Measurements from ENCODE around the gene DNAJA2.

DNAJA2 gene

DNA sequence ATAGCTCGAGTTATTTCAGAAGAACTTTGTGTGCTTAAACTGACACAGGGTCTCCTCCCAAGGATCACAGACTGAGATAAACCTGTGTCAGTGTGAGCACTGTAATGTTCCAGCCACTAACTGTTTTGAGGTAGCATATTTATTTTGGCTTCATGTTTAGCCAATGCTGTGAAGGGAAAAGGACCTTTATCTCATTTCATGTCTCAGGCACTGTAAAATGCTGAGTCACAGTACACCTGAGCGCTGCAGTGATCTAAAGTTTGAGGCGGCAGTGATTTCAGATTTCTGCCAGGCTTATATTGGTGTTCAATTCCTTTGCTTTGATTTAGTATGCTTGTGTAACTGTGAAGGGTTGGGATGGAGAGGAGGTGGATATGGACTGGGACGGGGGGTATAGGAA, 3.1 kb upstream of the DNAJA2 start:
- peaks cover 33% of the 10 kb centered on the region for H3K79me2 ChIP-seq (ENCODE audit: control insufficient read depth, low read length)
- no peak for TF ChIP-seq EZH2phosphoT487 (IDR thresholded peaks at IDR 0.05; ENCODE audit: borderline replicate concordance, low read length)
- TF ChIP-seq, protein P1, sequence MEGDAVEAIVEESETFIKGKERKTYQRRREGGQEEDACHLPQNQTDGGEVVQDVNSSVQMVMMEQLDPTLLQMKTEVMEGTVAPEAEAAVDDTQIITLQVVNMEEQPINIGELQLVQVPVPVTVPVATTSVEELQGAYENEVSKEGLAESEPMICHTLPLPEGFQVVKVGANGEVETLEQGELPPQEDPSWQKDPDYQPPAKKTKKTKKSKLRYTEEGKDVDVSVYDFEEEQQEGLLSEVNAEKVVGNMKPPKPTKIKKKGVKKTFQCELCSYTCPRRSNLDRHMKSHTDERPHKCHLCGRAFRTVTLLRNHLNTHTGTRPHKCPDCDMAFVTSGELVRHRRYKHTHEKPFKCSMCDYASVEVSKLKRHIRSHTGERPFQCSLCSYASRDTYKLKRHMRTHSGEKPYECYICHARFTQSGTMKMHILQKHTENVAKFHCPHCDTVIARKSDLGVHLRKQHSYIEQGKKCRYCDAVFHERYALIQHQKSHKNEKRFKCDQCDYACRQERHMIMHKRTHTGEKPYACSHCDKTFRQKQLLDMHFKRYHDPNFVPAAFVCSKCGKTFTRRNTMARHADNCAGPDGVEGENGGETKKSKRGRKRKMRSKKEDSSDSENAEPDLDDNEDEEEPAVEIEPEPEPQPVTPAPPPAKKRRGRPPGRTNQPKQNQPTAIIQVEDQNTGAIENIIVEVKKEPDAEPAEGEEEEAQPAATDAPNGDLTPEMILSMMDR (IDR thresholded peaks at IDR 0.05; ENCODE audit: low read depth, low read length, poor library complexity, severe bottlenecking) = no peak
- peaks cover 12% of the 10 kb centered on the region for H4K20me1 ChIP-seq (ENCODE audit: control insufficient read depth, insufficient read depth, low read depth, low read length)
- no peak overlapping the region for H3K27ac ChIP-seq (ENCODE audit: low read depth, low read length)
- H3K9me3 ChIP-seq (ENCODE audit: control insufficient read depth, insufficient read depth, low read length) = no peaks in the 10 kb centered on the region
- peaks cover 5% of the 10 kb centered on the region; the same call in 1 of the 2 replicates for H3F3A ChIP-seq (ENCODE audit: control insufficient read depth, insufficient read depth)
- H3K27me3 ChIP-seq (ENCODE audit: control insufficient read depth, low read length) = no peaks in the 10 kb centered on the region
- peaks cover 26% of the 10 kb centered on the region for H3K4me1 ChIP-seq (ENCODE audit: control insufficient read depth, low read length)
- H3K36me3 ChIP-seq (ENCODE audit: control insufficient read depth, low read length) = peaks cover 17% of the 10 kb centered on the region
- no peak overlapping the region for H3K4me3 ChIP-seq (ENCODE audit: low read length)
- no peak overlapping the region; the same call in 1 of the 2 replicates for H3K4me2 ChIP-seq (ENCODE audit: low read length)
- H3K9me2 ChIP-seq (replicated peaks; ENCODE audit: control insufficient read depth, low read length) = no peaks in the 10 kb centered on the region

DNA sequence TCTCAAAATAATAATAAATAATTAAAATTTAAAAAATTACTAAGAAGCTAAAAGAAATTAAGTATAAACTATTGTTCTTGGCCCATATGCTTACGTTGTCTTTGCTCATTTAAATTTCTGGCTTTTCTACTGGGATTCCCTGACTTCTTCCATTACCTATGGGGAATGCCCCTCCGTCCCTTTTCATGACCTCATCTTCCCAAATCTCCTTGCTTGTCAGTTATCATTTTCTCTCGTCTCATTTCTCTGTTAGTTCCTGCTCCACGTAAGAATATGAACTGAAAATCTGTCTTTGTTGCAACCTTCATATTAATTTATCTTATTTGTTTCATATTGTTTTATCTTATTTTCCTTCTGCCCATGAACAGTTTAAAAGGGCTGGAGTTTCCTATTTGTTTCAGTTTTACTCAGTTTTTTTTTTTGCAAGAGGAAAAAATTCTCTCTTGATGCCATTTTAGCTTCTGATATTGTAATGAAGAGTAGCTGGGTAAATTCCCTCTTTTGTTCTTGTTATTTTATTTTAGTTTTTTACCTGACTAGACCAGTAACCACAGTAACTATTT, 2.5 kb upstream of the DNAJA2 start:
- no peaks in the 10 kb centered on the region for H3K27me3 ChIP-seq (ENCODE audit: control insufficient read depth, low read length)
- peaks cover 23% of the 10 kb centered on the region for H3K36me3 ChIP-seq (ENCODE audit: control insufficient read depth, low read length)
- peaks cover 5% of the 10 kb centered on the region; the same call in 1 of the 2 replicates for H3F3A ChIP-seq (ENCODE audit: control insufficient read depth, insufficient read depth)
- peaks cover 15% of the 10 kb centered on the region for H4K20me1 ChIP-seq (ENCODE audit: control insufficient read depth, insufficient read depth, low read depth, low read length)
- no peak overlapping the region for H3K27ac ChIP-seq (ENCODE audit: low read depth, low read length)
- peaks cover 30% of the 10 kb centered on the region for H3K4me1 ChIP-seq (ENCODE audit: control insufficient read depth, low read length)
- no peak overlapping the region for H3K4me3 ChIP-seq (ENCODE audit: low read length)
- no peak overlapping the region; the same call in 1 of the 2 replicates for H3K4me2 ChIP-seq (ENCODE audit: low read length)
- no peaks in the 10 kb centered on the region for H3K9me3 ChIP-seq (ENCODE audit: control insufficient read depth, insufficient read depth, low read length)
- peaks cover 39% of the 10 kb centered on the region for H3K79me2 ChIP-seq (ENCODE audit: control insufficient read depth, low read length)
- TF ChIP-seq EZH2phosphoT487 (IDR thresholded peaks at IDR 0.05; ENCODE audit: borderline replicate concordance, low read length) = no peak
- TF ChIP-seq, protein P1 (IDR thresholded peaks at IDR 0.05; ENCODE audit: low read depth, low read length, poor library complexity, severe bottlenecking) = no peak
- no peaks in the 10 kb centered on the region for H3K9me2 ChIP-seq (replicated peaks; ENCODE audit: control insufficient read depth, low read length)

DNA sequence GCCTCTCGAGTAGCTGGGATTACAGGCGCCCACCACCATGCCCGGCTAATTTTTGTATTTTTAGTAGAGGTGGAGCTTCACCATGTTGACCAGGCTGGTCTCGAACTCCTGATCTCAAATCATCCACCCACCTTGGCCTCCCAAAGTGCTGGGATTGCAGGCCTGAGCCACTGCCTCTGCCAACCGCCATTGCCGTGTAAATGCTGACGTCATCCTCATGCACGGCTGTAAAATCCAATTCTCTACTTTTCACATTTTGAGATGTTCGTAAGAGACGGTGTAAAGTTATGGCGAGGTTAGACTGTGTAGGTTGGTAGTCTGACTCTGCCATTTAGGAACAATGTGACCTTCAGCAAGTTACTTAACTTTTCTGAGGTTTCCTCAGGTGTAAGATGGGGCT, 1.7 kb upstream of the DNAJA2 start:
- H3K9me2 ChIP-seq (replicated peaks; ENCODE audit: control insufficient read depth, low read length) = no peaks in the 10 kb centered on the region
- H3K9me3 ChIP-seq (ENCODE audit: control insufficient read depth, insufficient read depth, low read length) = no peaks in the 10 kb centered on the region
- H3K36me3 ChIP-seq (ENCODE audit: control insufficient read depth, low read length) = peaks cover 29% of the 10 kb centered on the region
- H3K79me2 ChIP-seq (ENCODE audit: control insufficient read depth, low read length) = peaks cover 46% of the 10 kb centered on the region
- peaks cover 34% of the 10 kb centered on the region for H3K4me1 ChIP-seq (ENCODE audit: control insufficient read depth, low read length)
- TF ChIP-seq, protein P1 (IDR thresholded peaks at IDR 0.05; ENCODE audit: low read depth, low read length, poor library complexity, severe bottlenecking) = no peak
- TF ChIP-seq EZH2phosphoT487 (IDR thresholded peaks at IDR 0.05; ENCODE audit: borderline replicate concordance, low read length) = no peak
- no peaks in the 10 kb centered on the region for H3K27me3 ChIP-seq (ENCODE audit: control insufficient read depth, low read length)
- H3F3A ChIP-seq (ENCODE audit: control insufficient read depth, insufficient read depth) = peaks cover 5% of the 10 kb centered on the region; the same call in 1 of the 2 replicates
- no peak overlapping the region for H3K4me3 ChIP-seq (ENCODE audit: low read length)
- no peak overlapping the region for H3K4me2 ChIP-seq (ENCODE audit: low read length)
- peaks cover 16% of the 10 kb centered on the region for H4K20me1 ChIP-seq (ENCODE audit: control insufficient read depth, insufficient read depth, low read depth, low read length)
- H3K27ac ChIP-seq (ENCODE audit: low read depth, low read length) = no peak overlapping the region

All from DOHH2 (cell line).